ENCODE data around the gene PLCG2. TPM values are rescaled to one million over a fixed set of nuclear protein-coding genes. Genes with fewer than 3 reads are reported as not detected.
A peak's percentile ranks its signal among the peaks of the same experiment; 100 is the strongest.

The PLCG2 gene
- total and polyA plus RNA-seq, 12 donors, result 2.4 to 18.2 (median 6.2) TPM

DNA sequence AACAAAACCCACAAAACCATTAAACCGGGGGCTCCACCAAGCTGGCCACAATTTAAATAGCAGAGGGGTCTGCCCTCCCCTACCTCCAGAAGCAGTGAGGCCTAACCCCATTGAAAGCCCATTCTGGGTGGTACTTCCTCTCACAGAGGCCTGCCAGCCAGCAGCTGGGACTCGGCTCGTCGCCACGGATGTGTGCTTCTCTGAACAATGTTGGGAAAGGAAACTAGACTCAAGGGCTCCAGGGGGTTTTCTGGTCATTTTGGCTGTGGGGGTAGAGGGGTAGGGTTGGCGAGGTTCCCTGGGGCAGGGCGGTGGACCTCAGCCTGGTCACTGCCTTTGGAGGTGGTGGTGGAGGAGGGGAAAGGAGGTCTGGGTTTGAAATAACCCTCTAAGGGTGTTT lies 4.7 kb upstream of the PLCG2 start:
- Histone ChIP-seq H3K9me3 (peaks cover 0 to 6% (median 0%) of the 10 kb centered on the region in 11 donors), H3K4me1 (peaks cover 0 to 39% (median 13%) of the 10 kb centered on the region in 9 donors), H3K27me3 (peaks cover 0 to 12% (median 1%) of the 10 kb centered on the region in 7 donors), H3K4me3 (no peak overlapping the region), H3K27ac (peak overlapping the region in 9 of 10 donors; percentile 6 to 79 (median 50)), H3K36me3 (no peaks in the 10 kb centered on the region)
- TF ChIP-seq, protein P1, sequence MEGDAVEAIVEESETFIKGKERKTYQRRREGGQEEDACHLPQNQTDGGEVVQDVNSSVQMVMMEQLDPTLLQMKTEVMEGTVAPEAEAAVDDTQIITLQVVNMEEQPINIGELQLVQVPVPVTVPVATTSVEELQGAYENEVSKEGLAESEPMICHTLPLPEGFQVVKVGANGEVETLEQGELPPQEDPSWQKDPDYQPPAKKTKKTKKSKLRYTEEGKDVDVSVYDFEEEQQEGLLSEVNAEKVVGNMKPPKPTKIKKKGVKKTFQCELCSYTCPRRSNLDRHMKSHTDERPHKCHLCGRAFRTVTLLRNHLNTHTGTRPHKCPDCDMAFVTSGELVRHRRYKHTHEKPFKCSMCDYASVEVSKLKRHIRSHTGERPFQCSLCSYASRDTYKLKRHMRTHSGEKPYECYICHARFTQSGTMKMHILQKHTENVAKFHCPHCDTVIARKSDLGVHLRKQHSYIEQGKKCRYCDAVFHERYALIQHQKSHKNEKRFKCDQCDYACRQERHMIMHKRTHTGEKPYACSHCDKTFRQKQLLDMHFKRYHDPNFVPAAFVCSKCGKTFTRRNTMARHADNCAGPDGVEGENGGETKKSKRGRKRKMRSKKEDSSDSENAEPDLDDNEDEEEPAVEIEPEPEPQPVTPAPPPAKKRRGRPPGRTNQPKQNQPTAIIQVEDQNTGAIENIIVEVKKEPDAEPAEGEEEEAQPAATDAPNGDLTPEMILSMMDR (IDR thresholded peaks at IDR 0.05), result no peak
- WGBS, 2 donors, result 49 to 63% methylated on average over 7 of the region's 7 CpGs
- peak; percentile 33 to 72 for DNase-seq
- peak; percentile 11 to 87 (median 68) for ATAC-seq
- intact Hi-C loops (cut with DNase I), result loop anchor here in 1 of 10 donors (5.0 kb wide), 1 partner anchor 98 kb away; no protein-coding TSS in a partner anchor

DNA sequence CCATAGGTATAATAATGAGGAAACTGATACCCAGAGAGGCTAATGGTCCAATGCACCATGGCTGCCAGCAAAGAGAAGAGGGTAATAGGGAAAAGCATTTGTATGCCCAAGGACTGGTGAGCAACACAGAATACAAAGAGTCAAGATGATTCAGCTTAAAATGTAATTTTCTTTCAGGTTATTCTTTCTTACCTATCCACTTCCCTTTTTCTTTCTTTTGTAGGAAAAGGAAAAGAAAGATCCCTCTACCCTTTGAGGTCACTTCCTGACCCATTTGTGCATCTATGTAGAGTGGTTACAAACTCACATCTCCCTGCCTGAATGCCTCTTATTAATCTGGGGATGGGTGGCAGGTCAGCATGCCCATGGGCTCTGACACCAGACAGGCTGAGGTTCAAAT lies 3.5 kb upstream of the PLCG2 start:
- no peak for ATAC-seq
- intact Hi-C loops (cut with DNase I), result no loop called here
- H3K27ac ChIP-seq, result peak overlapping the region in 5 of 10 donors; percentile 12 to 79 (median 52)

DNA sequence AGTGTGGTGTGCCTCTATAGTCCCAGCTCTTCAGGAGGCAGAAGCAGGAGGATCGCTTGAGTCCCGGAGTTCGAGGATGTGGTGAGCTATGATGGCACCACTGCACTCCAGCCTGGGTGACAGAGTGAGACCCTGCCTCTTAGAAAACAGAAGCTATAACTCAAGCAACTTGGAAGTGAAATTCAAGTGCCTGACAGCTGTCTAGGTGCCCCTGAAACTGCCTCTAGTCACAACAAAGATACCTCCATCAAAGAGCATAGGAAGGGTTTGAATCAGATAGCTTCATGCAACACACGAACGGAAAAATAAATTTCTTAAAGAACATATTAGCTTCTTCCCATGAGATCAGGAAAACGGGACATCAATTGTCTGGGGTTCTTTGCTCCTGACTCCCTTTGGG lies 860 bp upstream of the PLCG2 start:
- peak overlapping the region in 1 of 10 donors; percentile 7 for H3K27ac ChIP-seq
- TF ChIP-seq, protein P1 (IDR thresholded peaks at IDR 0.05), result no peak
- H3K9me3 ChIP-seq, result peaks cover 0 to 6% (median 0%) of the 10 kb centered on the region in 11 donors
- H3K27me3 ChIP-seq, result peaks cover 0 to 21% (median 15%) of the 10 kb centered on the region in 7 donors
- intact Hi-C loops (cut with DNase I), result no loop called here
- peaks cover 0 to 43% (median 19%) of the 10 kb centered on the region in 9 donors for H3K4me1 ChIP-seq
- no peaks in the 10 kb centered on the region for H3K36me3 ChIP-seq
- H3K4me3 ChIP-seq, result peak overlapping the region in 1 of 10 donors; percentile 81
- 83 to 85% methylated on average over 6 of the region's 6 CpGs for WGBS, 2 donors
- no peak for DNase-seq
- no peak for ATAC-seq

More for the DNA sequence above, 3.5 kb upstream of the PLCG2 start:
- TF ChIP-seq, protein P1 (IDR thresholded peaks at IDR 0.05), result no peak
- no peak overlapping the region for H3K4me3 ChIP-seq
- peaks cover 0 to 6% (median 0%) of the 10 kb centered on the region in 11 donors for H3K9me3 ChIP-seq
- H3K27me3 ChIP-seq, result peaks cover 0 to 21% (median 13%) of the 10 kb centered on the region in 7 donors
- DNase-seq, result no peak
- peaks cover 0 to 46% (median 19%) of the 10 kb centered on the region in 9 donors for H3K4me1 ChIP-seq
- H3K36me3 ChIP-seq, result no peaks in the 10 kb centered on the region

DNA sequence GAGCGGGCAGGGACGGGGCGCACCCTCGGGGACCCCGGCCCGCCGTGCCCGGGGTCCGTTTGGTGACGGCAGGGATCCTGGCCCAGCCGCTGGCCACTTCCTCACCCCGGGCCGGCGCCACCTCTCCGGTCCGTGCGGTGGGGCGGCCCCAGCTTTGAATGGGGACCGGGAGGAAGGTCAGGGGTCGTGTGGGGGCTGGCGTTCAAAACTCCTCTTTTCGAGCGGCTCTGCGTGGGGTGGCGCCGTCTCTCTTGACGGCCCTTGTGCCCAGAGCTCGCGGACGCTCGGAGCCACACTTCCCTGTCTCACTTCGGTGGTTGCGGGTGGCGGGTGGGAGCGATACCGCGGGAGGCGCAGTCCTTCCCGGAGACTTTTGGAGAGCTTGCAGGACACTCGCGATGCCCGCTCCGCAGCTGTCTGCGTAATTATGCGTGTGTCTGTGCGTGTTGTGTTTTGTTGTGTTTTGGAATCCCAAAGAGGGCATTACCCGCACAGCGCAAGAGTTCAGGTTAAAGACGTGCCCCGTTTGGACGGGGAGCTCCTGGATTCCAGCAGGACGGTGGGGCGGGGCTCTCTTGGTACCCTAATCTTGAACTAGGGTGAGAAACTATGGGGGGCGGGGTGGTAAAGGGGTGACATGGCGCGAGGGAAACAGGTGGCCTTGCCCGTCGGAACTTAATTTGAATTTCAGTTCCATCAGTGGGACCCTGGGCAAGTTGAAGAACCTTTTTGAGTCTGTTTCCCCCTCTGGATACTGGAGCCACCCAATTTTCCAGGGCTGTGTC lies 637 bp downstream of the PLCG2 start:
- intact Hi-C loops (cut with DNase I), result loop anchor here in 2 of 10 donors (5.0 to 10.0 kb wide), 2 partner anchors 93 to 95 kb away; no protein-coding TSS in a partner anchor

More for the DNA sequence above, 637 bp downstream of the PLCG2 start:
- Histone ChIP-seq H3K9me3 (peaks cover 0 to 6% (median 0%) of the 10 kb centered on the region in 11 donors), H3K36me3 (no peaks in the 10 kb centered on the region), H3K27me3 (peaks cover 0 to 21% (median 15%) of the 10 kb centered on the region in 7 donors), H3K4me3 (peak overlapping the region; percentile 50 to 83 (median 71)), H3K27ac (peak overlapping the region in 8 of 10 donors; percentile 40 to 91 (median 72)), H3K4me1 (peaks cover 0 to 45% (median 11%) of the 10 kb centered on the region in 9 donors)
- DNase-seq, result peak; percentile 23 to 25
- TF ChIP-seq, protein P1 (IDR thresholded peaks at IDR 0.05), result no peak
- WGBS, 2 donors, result 3 to 5% methylated on average over 45 to 58 of the region's 58 CpGs
- ATAC-seq, result peak; percentile 27 to 62 (median 54)

All from heart right ventricle (tissue), 16 donors.